Measurements from ENCODE around the gene EMP1. TPM values are rescaled to one million over a fixed set of nuclear protein-coding genes. Genes with fewer than 3 reads are reported as not detected.

Gene EMP1
- polyA plus RNA-seq, 2 of the 4 experiments (the other 2 are of a cell fraction), result 17.3 to 21.2 TPM

GRCh38 chr12:13175499-13175898 lies 21.0 kb upstream of the EMP1 start:
- no peak for FAIRE-seq
- POLR2A ChIA-PET, result no interaction called here

GRCh38 chr12:13176256-13176655 lies 20.3 kb upstream of the EMP1 start:
- Histone ChIP-seq H3K9me3 (no peaks in the 10 kb centered on the region), H3K4me3 (no peak overlapping the region), H3K27ac (no peak overlapping the region), H3K4me2 (no peak overlapping the region), H3K4me1 (peaks cover 27% of the 10 kb centered on the region)
- ChIA-PET CTCF (interaction anchor here (1.0 to 1.7 kb wide), 2 partner anchors 10 to 19 kb away, joined by 3 to 5 read pairs; no protein-coding TSS in a partner anchor), POLR2A (no interaction called here)
- no peak for FAIRE-seq
- WGBS (ENCODE audit: missing lambda C conversion rate), result 73% methylated on average over 4 of the region's 4 CpGs
- TF ChIP-seq HOXA7 (CRISPR knock-in tag; IDR thresholded peaks at IDR 0.05), result no peak
- no peak for TF ChIP-seq ZNF302 (CRISPR knock-in tag; IDR thresholded peaks at IDR 0.05)
- TF ChIP-seq SREBF2 (IDR thresholded peaks at IDR 0.05), result no peak
- TF ChIP-seq ESRRA (IDR thresholded peaks at IDR 0.05; ENCODE audit: borderline replicate concordance, low read length), result no peak
- no peak for TF ChIP-seq TP53 (CRISPR knock-in tag; IDR thresholded peaks at IDR 0.05)
- no peak for TF ChIP-seq EP300 (IDR thresholded peaks at IDR 0.05)
- no peak for TF ChIP-seq RFX5 (IDR thresholded peaks at IDR 0.05)
- TF ChIP-seq FOSB (CRISPR knock-in tag; IDR thresholded peaks at IDR 0.05), result no peak
- no peak for TF ChIP-seq MAX (IDR thresholded peaks at IDR 0.05)
- DNase-seq (ENCODE audit: low read depth in 1 of 2, low spot score in 1 of 2), result no peak
- ATAC-seq, result no peak

More at GRCh38 chr12:13175499-13175898, 21.0 kb upstream of the EMP1 start:
- Histone ChIP-seq H3K9me3 (no peaks in the 10 kb centered on the region), H3K27ac (no peak overlapping the region), H3K4me2 (no peak overlapping the region), H3K4me3 (no peak overlapping the region), H3K4me1 (peaks cover 30% of the 10 kb centered on the region)
- DNase-seq (ENCODE audit: low read depth in 1 of 2, low spot score in 1 of 2) (no peak), ATAC-seq (no peak)
- no peak for TF ChIP-seq USF2 (IDR thresholded peaks at IDR 0.05)
- no peak for TF ChIP-seq TFCP2L1 (CRISPR knock-in tag; IDR thresholded peaks at IDR 0.05)
- no peak for TF ChIP-seq POLR2A (IDR thresholded peaks at IDR 0.05; ENCODE audit: low read length)
- TF ChIP-seq HOXA7 (CRISPR knock-in tag; IDR thresholded peaks at IDR 0.05), result no peak
- no peak for TF ChIP-seq KDM5A (IDR thresholded peaks at IDR 0.05)
- no peak for TF ChIP-seq ZSCAN20 (CRISPR knock-in tag; IDR thresholded peaks at IDR 0.05)
- TF ChIP-seq FOXS1 (CRISPR knock-in tag; IDR thresholded peaks at IDR 0.05), result no peak
- no peak for TF ChIP-seq CBX8 (IDR thresholded peaks at IDR 0.05)
- no peak for TF ChIP-seq RNF2 (IDR thresholded peaks at IDR 0.05; ENCODE audit: borderline replicate concordance, low read depth)
- TF ChIP-seq MYC (IDR thresholded peaks at IDR 0.05; ENCODE audit: borderline replicate concordance, low read length), result no peak
- no peak; the same call in 1 of the 2 replicates for TF ChIP-seq HOXB5 (CRISPR knock-in tag; IDR thresholded peaks at IDR 0.05)
- no peak for TF ChIP-seq SREBF2 (IDR thresholded peaks at IDR 0.05)
- TF ChIP-seq CTCF (IDR thresholded peaks at IDR 0.05), result no peak
- TF ChIP-seq ZNF302 (CRISPR knock-in tag; IDR thresholded peaks at IDR 0.05), result no peak
- CTCF ChIA-PET, result interaction anchor here (1.7 kb wide), 1 partner anchor 20 kb away, joined by 5 read pairs; no protein-coding TSS in a partner anchor
- WGBS (ENCODE audit: missing lambda C conversion rate), result 59% methylated on average over 4 of the region's 4 CpGs

GRCh38 chr12:13177373-13177772 lies 19.2 kb upstream of the EMP1 start:
- FAIRE-seq (no peak), DNase-seq (ENCODE audit: low read depth in 1 of 2, low spot score in 1 of 2) (no peak), ATAC-seq (no peak)
- ChIA-PET CTCF (interaction anchor here (1.0 to 1.8 kb wide), 3 partner anchors 9 to 31 kb away, joined by 3 to 8 read pairs (median 5); no protein-coding TSS in a partner anchor), POLR2A (no interaction called here)
- no peak overlapping the region for H3K27ac ChIP-seq
- peaks cover 22% of the 10 kb centered on the region for H3K4me1 ChIP-seq
- 80% methylated on average over 4 of the region's 4 CpGs for WGBS (ENCODE audit: missing lambda C conversion rate)
- H3K4me3 ChIP-seq, result no peak overlapping the region
- no peaks in the 10 kb centered on the region for H3K9me3 ChIP-seq
- H3K4me2 ChIP-seq, result no peak overlapping the region
- TF ChIP-seq RAD21 (conservative IDR thresholded peaks at IDR 0.05 in 1 of 2, IDR thresholded peaks at IDR 0.05 in 1 of 2) (no peak), HEYL (CRISPR knock-in tag; IDR thresholded peaks at IDR 0.05) (no peak)
